HFF-Myc (cell line): ENCODE data around the gene COL16A1.

Source experiments
- DNase-seq: peaks from one replicate; pipeline ENCODE4 v3.0.0-alpha.2; 2011; ENCODE audit warnings: low read depth; ENCODE audit errors: extremely low read depth
- H3K4me3 ChIP-seq: replicated peaks from 2 replicates; pipeline ENCODE4 v1.5.1; 2011; ENCODE audit warnings: low read depth, mild to moderate bottlenecking, control low read depth, low read length
- TF ChIP-seq, protein P1 (sequence below): IDR thresholded peaks from 2 replicates; pipeline ENCODE4 v1.5.1; 2012; ENCODE audit warnings: mild to moderate bottlenecking, low read depth, low read length, control low read depth; ENCODE audit errors: missing control alignments

The COL16A1 gene

DNA sequence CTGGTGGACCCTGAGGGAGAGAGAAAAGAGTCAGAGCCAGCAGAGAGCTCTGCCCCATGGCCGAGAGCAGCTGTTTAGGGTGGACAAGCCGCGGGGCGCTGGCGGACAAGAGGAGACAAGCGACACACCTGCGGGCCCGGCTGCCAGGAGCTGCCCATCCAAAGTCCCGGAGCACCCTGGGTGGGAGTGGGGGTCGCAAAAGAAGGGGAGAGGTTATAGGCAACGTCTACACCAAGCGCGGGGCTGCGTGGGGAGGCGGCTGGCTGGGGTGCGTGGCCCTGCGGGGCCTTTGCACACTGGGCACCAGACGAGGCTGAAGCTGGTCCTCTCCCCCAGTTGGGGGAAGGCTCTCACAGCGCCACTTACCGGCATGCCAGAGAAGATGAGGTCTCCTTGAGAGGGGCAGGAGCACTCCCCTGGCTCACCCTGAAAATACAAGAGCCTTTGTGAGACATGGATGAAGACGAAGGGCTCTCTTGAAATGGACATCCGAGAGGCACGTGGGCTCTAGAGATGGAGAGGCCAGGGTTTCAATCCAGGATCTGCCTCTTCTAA lies 24.1 kb downstream of the COL16A1 start:
- DNase-seq: no peak
- TF ChIP-seq, protein P1, sequence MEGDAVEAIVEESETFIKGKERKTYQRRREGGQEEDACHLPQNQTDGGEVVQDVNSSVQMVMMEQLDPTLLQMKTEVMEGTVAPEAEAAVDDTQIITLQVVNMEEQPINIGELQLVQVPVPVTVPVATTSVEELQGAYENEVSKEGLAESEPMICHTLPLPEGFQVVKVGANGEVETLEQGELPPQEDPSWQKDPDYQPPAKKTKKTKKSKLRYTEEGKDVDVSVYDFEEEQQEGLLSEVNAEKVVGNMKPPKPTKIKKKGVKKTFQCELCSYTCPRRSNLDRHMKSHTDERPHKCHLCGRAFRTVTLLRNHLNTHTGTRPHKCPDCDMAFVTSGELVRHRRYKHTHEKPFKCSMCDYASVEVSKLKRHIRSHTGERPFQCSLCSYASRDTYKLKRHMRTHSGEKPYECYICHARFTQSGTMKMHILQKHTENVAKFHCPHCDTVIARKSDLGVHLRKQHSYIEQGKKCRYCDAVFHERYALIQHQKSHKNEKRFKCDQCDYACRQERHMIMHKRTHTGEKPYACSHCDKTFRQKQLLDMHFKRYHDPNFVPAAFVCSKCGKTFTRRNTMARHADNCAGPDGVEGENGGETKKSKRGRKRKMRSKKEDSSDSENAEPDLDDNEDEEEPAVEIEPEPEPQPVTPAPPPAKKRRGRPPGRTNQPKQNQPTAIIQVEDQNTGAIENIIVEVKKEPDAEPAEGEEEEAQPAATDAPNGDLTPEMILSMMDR: no peak
- H3K4me3 ChIP-seq: no peak overlapping the region

DNA sequence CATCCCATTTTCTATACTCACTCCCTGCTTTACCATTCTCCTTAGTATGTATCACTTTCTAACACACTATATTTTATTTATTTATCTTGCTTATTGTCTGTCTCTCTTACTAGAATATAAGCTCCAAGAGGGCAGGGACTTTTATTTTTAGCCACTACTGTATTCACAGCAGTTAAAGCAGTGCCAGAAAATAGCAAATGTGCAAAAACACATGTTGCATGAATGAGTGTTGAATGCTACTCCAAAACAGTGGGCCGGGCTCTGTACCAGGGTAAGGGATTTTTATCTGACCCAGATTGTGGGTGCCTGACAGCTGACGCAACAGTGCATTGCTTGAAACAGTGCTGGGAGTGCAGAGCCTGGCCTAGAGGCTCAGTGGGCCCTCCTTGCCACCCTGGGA lies 24.7 kb downstream of the COL16A1 start:
- H3K4me3 ChIP-seq: no peak overlapping the region
- TF ChIP-seq, protein P1: no peak
- no peak for DNase-seq

DNA sequence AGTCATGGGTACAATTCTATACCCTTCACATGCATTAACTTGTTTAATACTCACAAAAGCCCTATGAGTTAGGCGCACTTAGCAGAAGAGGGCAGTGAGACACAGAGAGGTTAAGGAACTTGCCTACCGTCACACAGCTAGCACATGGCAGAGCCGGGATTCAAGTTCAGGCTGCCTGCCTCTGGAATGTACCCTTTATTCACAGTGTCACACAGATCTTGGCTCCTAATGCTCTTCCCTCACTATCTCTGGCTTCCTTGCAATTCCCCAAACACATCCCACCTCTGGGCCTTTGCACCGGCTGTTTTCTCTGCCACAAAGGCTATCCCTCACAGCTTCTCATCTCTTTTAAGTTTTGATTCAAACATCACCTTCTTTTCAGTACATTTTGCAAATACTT lies 25.1 kb downstream of the COL16A1 start:
- DNase-seq: no peak
- no peak overlapping the region for H3K4me3 ChIP-seq
- TF ChIP-seq, protein P1: no peak

- DNase-seq: no peak
- TF ChIP-seq, protein P1: no peak
- no peak overlapping the region for H3K4me3 ChIP-seq
Observed at GRCh38 chr1:31677949-31678348, 25.9 kb downstream of the COL16A1 start.

DNA sequence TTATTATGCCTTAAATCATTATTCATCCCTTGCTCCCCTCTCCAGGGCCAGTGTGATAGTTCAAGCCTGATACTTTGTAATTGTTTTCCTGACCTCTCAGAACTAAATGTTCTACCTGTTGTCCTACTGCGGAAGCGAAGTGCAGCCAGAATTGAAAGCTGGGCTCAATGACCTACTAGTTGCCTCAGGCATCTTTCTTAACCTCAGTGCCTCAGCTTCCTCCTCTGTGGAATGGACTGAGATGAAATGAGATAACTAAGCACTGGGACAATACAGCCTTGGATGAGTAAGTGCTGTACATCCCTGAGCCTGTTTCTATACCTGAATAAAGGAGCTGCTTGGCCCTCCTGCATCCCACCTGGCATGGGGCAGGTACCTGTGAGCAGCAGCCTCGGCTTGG lies 26.4 kb downstream of the COL16A1 start:
- no peak for DNase-seq
- TF ChIP-seq, protein P1: no peak
- H3K4me3 ChIP-seq: no peak overlapping the region

DNA sequence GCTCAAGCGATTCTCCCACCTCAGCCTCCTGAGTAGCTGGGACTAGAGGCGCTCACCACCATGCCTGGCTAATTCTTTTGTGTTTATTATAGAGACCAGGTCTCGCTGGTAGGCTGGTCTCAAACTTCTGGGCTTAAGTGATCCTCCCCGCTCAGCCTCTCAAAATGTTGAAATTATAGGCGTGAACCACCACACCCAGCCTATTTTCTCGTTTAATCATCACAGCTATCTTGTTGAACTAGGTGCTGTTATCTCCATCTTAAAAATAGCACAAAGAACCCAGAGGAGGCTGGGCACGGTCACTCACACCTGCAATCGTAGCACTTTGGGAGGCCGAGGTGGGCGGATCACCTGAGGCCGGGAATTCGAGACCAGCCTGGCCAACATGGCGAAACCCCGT lies 28.1 kb downstream of the COL16A1 start:
- TF ChIP-seq, protein P1: no peak
- DNase-seq: no peak
- H3K4me3 ChIP-seq: no peak overlapping the region

GRCh38 chr1:31675161-31675560 lies 28.7 kb downstream of the COL16A1 start:
- no peak for DNase-seq
- TF ChIP-seq, protein P1: no peak
- no peak overlapping the region for H3K4me3 ChIP-seq
